Common myeloid progenitor, CD34-positive (primary cell): ENCODE measurements around the gene RAI14.

Experiments
- CTCF ChIA-PET: fragments of 350-600 bp; sonication (Branson Sonifier 250); formaldehyde crosslinking; loops from one replicate; lab custom pipeline; 2021; ENCODE audit warnings: antibody characterized with exemption; lab: Charles Lee
- POLR2A ChIA-PET: fragments of 350-600 bp; sonication (Branson Sonifier 250); formaldehyde crosslinking; loops from one replicate; lab custom pipeline; 2021; ENCODE audit warnings: antibody characterized with exemption; lab: Charles Lee
- DNase-seq, 3 donors: peaks; one replicate each; pipeline versions ENCODE4 v3.0.0 to v3.0.0-alpha.2; 2013
- H3K27ac ChIP-seq, 2 experiments: 1 replicate in 1 of 2; 2 replicates in 1 of 2; pipeline ENCODE4 v1.7.0; 2013; ENCODE audit warnings: inconsistent platforms in 2 of 2, low read length in 2 of 2, mild to moderate bottlenecking in 2 of 2, low read depth in 1 of 2, moderate library complexity in 1 of 2; ENCODE audit not compliant: severe bottlenecking in 2 of 2, insufficient read depth in 1 of 2, poor library complexity in 1 of 2
- H3K27me3 ChIP-seq, 5 experiments: replicated peaks in 2 of 5; 1 replicate in 3 of 5; 2 replicates in 2 of 5; pipeline versions ENCODE4 v1.6.1 to v1.7.0; 2013; ENCODE audit warnings: low read length in 4 of 5, mild to moderate bottlenecking in 2 of 5, moderate library complexity in 2 of 5, inconsistent platforms in 1 of 5; ENCODE audit not compliant: insufficient read depth in 5 of 5, control insufficient read depth in 4 of 5
- H3K36me3 ChIP-seq, 4 experiments: 1 replicate in 2 of 4; 2 replicates in 2 of 4; pipeline versions ENCODE4 v1.6.1 to v1.7.0; 2013; ENCODE audit warnings: low read length in 3 of 4, control low read depth in 1 of 4, mild to moderate bottlenecking in 1 of 4; ENCODE audit not compliant: control insufficient read depth in 4 of 4, insufficient read depth in 4 of 4
- H3K4me1 ChIP-seq, 4 experiments: 1 replicate in 3 of 4; 2 replicates in 1 of 4; pipeline versions ENCODE4 v1.6.1 to v1.7.1; 2013; ENCODE audit warnings: low read length in 3 of 4, mild to moderate bottlenecking in 3 of 4, control low read depth in 1 of 4, inconsistent platforms in 1 of 4, moderate library complexity in 1 of 4; ENCODE audit not compliant: control insufficient read depth in 4 of 4, insufficient read depth in 4 of 4; ENCODE audit errors: control extremely low read depth in 1 of 4
- H3K4me3 ChIP-seq, 7 experiments: 1 replicate in 4 of 7; 2 replicates in 3 of 7; pipeline versions ENCODE4 v1.5.1 to v1.7.0; 2013; ENCODE audit warnings: mild to moderate bottlenecking in 7 of 7, low read length in 6 of 7, moderate library complexity in 6 of 7, inconsistent platforms in 2 of 7, low read depth in 2 of 7, control low read depth in 1 of 7; ENCODE audit not compliant: insufficient read depth in 4 of 7, control insufficient read depth in 1 of 7; ENCODE audit errors: extremely low read depth in 1 of 7
- H3K9me3 ChIP-seq, 5 experiments: 1 replicate in 4 of 5; 2 replicates in 1 of 5; pipeline versions ENCODE4 v1.6.1 to v1.7.1; 2013; ENCODE audit warnings: low read length in 4 of 5, mild to moderate bottlenecking in 2 of 5, inconsistent platforms in 1 of 5, low read depth in 1 of 5, moderate library complexity in 1 of 5; ENCODE audit not compliant: control insufficient read depth in 4 of 5, insufficient read depth in 2 of 5; ENCODE audit errors: control extremely low read depth in 1 of 5
- WGBS: methylation state at CpG from one replicate; pipeline ENCODE4 v1.1.5; 2013; ENCODE audit not compliant: insufficient coverage; 5-methylcytosine and 5-hydroxymethylcytosine counted together

The RAI14 gene

DNA sequence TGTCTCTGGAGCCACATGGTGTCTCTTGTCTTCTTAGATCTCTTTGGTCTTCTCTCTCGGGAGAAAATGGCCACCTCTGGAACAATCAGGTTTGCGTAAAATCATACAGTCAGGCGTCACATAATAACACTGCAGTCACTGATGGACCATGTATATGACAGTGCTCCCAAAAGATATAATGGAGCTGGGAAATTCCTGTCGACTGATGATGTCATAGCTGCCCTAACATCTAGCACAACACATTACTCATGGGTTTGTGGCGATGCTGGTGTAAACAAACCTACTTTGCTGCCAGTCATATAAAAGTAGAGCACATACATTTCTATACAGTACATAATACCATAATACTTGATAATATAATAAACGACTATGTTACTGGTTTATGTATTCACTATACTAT is 30.1 kb upstream of the RAI14 start:
- CTCF ChIA-PET = interaction anchor here (1.6 kb wide), 1 partner anchor 54 kb away, joined by 4 read pairs; no protein-coding TSS in a partner anchor
- H3K36me3 ChIP-seq = no peaks in the 10 kb centered on the region
- no peak for DNase-seq
- peaks cover 0 to 2% (median 0%) of the 10 kb centered on the region in 5 experiments for H3K27me3 ChIP-seq
- H3K4me3 ChIP-seq = no peak overlapping the region
- H3K4me1 ChIP-seq = no peaks in the 10 kb centered on the region
- no peak overlapping the region for H3K27ac ChIP-seq
- WGBS = 46% methylated on average over 4 of the region's 6 CpGs
- POLR2A ChIA-PET = interaction anchor here (0.7 kb wide), 1 partner anchor 1058 kb away, joined by 3 read pairs; no protein-coding TSS in a partner anchor
- H3K9me3 ChIP-seq = peaks cover 0 to 2% (median 0%) of the 10 kb centered on the region in 5 experiments

DNA sequence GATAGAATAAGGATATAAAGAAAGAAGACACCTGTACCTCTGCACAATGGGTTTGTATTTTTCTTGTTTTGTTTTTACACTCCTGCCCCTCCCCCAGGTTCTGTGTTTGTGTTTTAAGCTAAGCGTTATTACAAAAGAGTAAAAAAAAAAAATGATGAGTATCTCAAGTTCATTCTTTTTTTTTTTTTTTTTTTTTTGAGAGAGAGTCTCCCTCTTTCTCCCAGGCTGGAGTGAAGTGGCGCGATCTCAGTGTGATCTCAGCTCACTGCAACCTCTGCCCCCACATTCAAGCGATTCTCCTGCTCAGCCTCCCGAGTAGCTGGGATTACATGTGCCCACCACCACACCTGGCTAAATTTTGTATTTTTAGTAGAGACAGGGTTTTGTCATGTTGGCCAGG is 29.4 kb upstream of the RAI14 start:
- Histone ChIP-seq H3K36me3 (no peaks in the 10 kb centered on the region), H3K4me1 (no peaks in the 10 kb centered on the region), H3K9me3 (peaks cover 0 to 2% (median 0%) of the 10 kb centered on the region in 5 experiments), H3K27me3 (peaks cover 0 to 2% (median 0%) of the 10 kb centered on the region in 5 experiments), H3K4me3 (no peak overlapping the region), H3K27ac (no peak overlapping the region)
- ChIA-PET CTCF (no interaction called here), POLR2A (interaction anchor here (0.7 kb wide), 1 partner anchor 1059 kb away, joined by 3 read pairs; no protein-coding TSS in a partner anchor)
- no peak for DNase-seq
- no CpG with 5 or more reads among the region's 5 CpGs for WGBS

DNA sequence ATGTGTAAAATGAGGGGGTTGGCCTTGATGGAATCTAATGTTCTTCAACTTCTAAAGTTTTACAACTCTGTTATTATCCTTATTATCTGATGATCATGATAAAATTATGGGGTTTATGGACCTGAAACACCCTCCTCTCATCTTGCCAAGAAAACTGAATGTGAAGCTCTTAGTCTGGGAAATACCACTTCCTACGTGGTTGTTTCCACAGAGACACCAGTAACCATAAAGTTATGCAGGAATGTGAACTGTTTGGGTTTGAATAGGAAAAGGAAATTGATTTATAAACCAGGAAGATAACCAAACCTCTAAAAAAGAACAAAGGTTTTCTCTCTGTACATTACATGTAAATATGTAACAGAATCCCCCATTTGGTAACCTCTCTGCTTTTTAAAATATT is 28.3 kb upstream of the RAI14 start:
- Histone ChIP-seq H3K27ac (no peak overlapping the region), H3K36me3 (no peaks in the 10 kb centered on the region), H3K9me3 (peaks cover 0 to 2% (median 0%) of the 10 kb centered on the region in 5 experiments), H3K4me1 (no peaks in the 10 kb centered on the region), H3K4me3 (no peak overlapping the region), H3K27me3 (peaks cover 0 to 2% (median 0%) of the 10 kb centered on the region in 5 experiments)
- ChIA-PET CTCF (no interaction called here), POLR2A (no interaction called here)
- DNase-seq = no peak
- no CpG with 5 or more reads among the region's 1 CpG for WGBS

DNA sequence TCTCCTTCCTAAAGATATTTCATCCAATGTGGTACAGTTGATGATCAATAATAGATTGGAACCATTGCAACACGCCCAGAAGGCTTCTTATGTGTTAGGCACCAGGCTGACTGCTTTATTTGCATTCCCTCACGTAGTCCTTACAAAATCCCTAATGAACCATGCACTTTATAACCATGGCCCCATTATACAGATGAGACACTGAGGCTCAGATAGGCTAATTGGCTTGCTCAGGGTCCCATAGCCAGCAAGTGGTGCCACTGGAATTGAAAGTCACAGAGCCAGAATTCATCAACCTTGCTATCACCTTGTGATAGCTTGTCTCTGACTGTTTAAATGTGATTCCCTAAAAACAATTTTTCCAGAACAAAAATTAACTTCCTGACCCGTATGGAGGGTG is 27.8 kb upstream of the RAI14 start:
- Histone ChIP-seq H3K9me3 (peaks cover 0 to 2% (median 0%) of the 10 kb centered on the region in 5 experiments), H3K4me1 (no peaks in the 10 kb centered on the region), H3K27ac (no peak overlapping the region), H3K36me3 (no peaks in the 10 kb centered on the region), H3K4me3 (no peak overlapping the region), H3K27me3 (peaks cover 0 to 2% (median 0%) of the 10 kb centered on the region in 5 experiments)
- ChIA-PET POLR2A (no interaction called here), CTCF (interaction anchor here (0.6 kb wide), 1 partner anchor 29 kb away, joined by 3 read pairs; no protein-coding TSS in a partner anchor)
- WGBS = 90% methylated on average over 2 of the region's 3 CpGs
- DNase-seq = no peak

DNA sequence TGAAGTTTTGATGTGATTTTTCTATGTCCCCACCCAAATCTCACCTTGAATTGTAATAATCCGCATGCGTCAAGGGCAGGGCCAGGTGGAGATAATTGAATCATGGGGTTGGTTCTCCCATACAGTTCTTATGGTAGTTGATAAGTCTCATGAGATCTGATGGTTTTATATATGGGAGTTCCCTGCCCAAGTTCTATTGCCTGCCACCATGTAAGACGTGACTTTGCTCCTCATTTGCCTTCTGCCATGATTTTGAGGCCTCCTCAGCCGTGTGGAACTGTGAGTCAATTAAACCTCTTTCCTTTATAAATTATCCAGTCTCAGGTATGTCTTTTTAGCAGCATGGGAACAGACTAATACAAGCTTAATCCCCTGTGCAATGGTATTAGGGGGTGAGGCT is 25.5 kb upstream of the RAI14 start:
- Histone ChIP-seq H3K27me3 (peaks cover 0 to 2% (median 0%) of the 10 kb centered on the region in 5 experiments), H3K4me1 (no peaks in the 10 kb centered on the region), H3K36me3 (no peaks in the 10 kb centered on the region), H3K9me3 (peaks cover 0 to 2% (median 0%) of the 10 kb centered on the region in 5 experiments), H3K4me3 (no peak overlapping the region), H3K27ac (no peak overlapping the region)
- no peak for DNase-seq
- ChIA-PET POLR2A (no interaction called here), CTCF (no interaction called here)
- WGBS = 100% methylated on average over 1 of the region's 4 CpGs

DNA sequence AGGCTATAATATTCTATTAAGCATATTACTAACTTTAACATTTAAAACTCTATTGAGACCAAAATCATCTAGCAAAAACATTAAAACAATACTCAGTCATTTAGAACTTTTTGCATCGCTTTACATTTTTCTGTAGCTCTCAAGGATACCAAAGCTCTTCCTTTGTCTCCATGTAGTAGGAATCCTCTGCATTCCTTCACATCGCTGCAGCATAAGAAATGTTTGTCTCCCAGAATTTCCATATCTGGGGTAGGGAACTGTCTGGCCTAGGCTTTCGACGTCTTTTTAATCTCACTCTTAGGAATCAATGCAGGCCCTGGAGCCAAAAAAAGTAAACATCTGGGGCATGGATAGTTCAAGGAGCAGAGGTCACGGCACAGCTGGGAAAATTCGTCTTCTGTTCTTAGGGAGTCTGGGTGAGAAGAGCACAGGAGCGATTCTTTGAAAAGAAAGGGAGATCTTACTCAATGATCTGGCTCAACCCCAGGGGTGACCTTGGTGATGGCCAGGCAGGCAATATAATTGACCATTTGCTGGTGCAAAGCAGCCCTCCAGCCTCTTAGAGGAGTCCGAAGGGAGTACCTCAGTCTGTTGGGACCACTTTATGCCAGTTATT is 23.2 kb upstream of the RAI14 start:
- POLR2A ChIA-PET = no interaction called here

DNA sequence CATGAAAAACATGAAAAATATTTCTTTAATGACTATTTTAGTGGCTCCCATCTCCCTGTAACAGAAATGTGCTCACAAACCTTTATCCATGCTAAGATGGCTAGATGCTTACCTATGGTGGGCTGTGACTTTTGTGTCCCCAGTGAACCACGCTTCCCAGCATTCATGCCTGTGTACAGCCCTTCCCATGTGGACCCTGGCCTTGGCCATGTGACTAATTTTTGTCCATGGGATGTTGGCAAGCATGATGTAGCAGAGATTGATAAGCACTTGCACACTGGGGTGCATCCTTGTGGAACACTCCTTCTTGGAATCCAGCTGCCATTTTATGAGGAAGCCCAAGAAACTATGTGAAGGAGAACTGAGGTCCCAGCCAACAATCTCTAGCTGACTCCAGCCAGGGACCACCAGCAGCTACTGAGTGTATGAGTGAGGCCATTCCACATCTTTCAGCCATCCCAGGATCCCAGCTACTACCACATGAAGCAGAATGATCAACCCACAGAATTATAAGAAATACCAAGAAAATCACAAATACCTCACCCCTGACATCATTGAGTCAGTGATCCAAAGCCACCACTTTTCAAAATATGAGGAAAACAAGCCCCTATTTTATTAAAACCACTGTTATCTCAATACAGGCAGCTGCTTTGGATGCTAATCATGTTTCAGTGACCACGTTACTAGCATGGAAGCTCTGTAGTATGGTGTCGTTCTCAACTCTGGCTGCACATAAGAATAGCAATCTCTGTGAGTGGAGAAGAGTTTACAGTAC is 16.1 kb upstream of the RAI14 start:
- POLR2A ChIA-PET = no interaction called here
- CTCF ChIA-PET = no interaction called here
- H3K4me3 ChIP-seq = no peak overlapping the region
- H3K27me3 ChIP-seq = no peaks in the 10 kb centered on the region
- no peaks in the 10 kb centered on the region for H3K4me1 ChIP-seq
- WGBS = 100% methylated on average over 1 of the region's 3 CpGs
- no peak overlapping the region for H3K27ac ChIP-seq
- H3K36me3 ChIP-seq = no peaks in the 10 kb centered on the region
- H3K9me3 ChIP-seq = no peaks in the 10 kb centered on the region
- DNase-seq = no peak

More for the DNA sequence above, 23.2 kb upstream of the RAI14 start:
- H3K36me3 ChIP-seq = no peaks in the 10 kb centered on the region
- WGBS = 99% methylated on average over 8 of the region's 8 CpGs
- peaks cover 0 to 2% (median 0%) of the 10 kb centered on the region in 5 experiments for H3K27me3 ChIP-seq
- no peak for DNase-seq
- CTCF ChIA-PET = no interaction called here
- no peaks in the 10 kb centered on the region for H3K9me3 ChIP-seq
- H3K4me3 ChIP-seq = no peak overlapping the region
- no peaks in the 10 kb centered on the region for H3K4me1 ChIP-seq
- H3K27ac ChIP-seq = no peak overlapping the region
